GM12873 (cell line): ENCODE results near the gene BHLHE23.

Source experiments
- TF ChIP-seq, protein P1 (sequence below): IDR thresholded peaks from 2 replicates; pipeline ENCODE4 v1.5.1; 2012; ENCODE audit warnings: low read depth, mild to moderate bottlenecking, moderate library complexity, low read length, control low read depth; ENCODE audit not compliant: insufficient read depth; ENCODE audit errors: missing control alignments

The BHLHE23 gene

DNA sequence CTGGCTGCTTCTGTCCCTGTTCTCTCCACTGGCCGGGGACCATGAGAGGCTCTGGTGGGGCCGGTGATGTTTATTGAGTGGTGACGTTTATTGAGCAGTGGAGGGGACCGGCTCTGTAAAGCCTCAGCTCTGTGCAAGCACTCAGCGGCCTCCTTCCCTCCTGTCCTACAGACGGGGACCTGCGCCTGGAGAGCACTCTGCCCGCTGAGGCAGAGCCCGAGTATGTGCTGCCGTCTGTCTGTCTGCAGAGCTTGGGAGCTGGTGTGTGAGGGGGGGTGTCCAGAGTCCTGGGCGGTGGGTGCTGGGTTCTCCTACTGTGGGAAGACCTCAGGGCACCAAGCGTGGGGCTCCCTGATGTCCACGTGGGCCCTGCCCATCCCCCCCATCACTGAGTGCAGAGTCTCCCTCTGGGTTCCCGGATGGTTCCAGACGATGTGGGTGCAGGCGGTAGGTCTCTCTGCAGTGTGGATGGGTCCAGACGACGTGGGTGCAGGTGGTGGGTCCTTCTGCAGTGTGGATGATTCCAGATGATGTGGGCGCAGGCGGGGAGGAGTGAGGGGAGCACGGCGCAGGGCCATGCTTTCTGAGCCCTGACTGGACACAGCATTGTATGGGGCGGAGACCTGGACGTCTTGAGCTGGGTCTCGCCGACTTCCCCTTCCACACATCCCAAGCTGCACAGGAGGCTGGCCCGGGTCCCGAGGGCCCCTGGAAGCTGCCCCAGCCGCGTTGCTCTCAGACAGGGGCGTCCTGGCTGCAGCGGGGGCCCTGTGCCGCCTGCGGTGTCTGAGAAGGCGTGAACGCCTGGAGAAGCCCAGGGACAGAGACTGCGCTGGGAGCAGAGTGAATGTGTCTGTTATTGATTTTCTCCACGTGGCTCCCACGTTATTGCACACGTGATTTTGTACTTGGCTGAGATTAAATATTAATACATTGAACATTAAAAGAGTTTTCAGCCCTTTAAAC is 14.9 kb upstream of the BHLHE23 start:
- TF ChIP-seq, protein P1, sequence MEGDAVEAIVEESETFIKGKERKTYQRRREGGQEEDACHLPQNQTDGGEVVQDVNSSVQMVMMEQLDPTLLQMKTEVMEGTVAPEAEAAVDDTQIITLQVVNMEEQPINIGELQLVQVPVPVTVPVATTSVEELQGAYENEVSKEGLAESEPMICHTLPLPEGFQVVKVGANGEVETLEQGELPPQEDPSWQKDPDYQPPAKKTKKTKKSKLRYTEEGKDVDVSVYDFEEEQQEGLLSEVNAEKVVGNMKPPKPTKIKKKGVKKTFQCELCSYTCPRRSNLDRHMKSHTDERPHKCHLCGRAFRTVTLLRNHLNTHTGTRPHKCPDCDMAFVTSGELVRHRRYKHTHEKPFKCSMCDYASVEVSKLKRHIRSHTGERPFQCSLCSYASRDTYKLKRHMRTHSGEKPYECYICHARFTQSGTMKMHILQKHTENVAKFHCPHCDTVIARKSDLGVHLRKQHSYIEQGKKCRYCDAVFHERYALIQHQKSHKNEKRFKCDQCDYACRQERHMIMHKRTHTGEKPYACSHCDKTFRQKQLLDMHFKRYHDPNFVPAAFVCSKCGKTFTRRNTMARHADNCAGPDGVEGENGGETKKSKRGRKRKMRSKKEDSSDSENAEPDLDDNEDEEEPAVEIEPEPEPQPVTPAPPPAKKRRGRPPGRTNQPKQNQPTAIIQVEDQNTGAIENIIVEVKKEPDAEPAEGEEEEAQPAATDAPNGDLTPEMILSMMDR, result no peak

DNA sequence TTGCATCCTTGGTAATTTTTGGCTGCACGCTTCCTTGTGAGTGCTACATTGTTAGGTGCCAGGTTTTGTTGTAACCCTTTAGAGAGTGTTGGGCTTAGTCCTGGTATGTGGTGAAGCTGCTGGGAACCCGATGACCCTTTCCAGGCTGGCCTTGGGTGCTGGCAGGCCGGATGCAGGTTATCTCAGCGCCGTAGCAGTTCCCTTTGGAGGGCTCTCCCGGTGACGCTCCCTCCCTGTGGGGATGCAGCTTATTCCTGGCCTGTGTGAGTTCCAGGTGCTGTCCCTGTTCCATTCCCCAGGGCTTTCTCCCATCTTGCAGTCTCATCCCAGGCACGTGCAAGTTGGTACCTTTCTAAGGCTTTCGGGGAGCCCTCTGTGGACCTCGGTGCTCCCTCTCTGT is 13.9 kb upstream of the BHLHE23 start:
- TF ChIP-seq, protein P1, result no peak

DNA sequence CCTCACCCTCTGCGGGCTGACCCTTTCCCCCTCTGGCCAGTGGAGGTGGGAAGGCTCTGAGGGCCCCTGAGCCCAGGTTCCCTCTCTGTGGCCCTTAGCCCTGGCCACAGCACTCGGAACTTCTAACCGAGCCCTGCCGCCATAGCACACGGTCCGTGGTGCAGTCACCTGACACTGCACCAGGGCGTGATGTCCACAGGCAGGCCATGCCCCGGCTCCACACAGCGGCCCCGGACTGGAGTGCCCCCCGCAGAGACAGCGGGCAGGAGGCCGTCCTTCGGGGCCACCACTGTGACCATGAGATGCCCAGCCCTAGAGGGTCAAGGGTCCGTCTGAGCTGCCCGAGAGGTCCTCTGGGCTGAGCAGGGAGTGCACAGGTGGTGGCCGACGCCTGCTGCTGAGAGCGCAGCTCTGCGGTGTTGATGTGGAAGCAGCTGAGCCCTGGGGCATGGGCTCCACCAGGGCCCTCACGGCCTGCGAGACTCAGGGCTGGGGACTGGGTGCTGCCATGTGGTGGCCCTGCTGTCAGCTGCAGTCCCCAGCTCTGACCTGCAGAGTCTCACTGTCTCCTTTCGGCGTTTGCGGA is 11.2 kb upstream of the BHLHE23 start:
- TF ChIP-seq, protein P1, result no peak

DNA sequence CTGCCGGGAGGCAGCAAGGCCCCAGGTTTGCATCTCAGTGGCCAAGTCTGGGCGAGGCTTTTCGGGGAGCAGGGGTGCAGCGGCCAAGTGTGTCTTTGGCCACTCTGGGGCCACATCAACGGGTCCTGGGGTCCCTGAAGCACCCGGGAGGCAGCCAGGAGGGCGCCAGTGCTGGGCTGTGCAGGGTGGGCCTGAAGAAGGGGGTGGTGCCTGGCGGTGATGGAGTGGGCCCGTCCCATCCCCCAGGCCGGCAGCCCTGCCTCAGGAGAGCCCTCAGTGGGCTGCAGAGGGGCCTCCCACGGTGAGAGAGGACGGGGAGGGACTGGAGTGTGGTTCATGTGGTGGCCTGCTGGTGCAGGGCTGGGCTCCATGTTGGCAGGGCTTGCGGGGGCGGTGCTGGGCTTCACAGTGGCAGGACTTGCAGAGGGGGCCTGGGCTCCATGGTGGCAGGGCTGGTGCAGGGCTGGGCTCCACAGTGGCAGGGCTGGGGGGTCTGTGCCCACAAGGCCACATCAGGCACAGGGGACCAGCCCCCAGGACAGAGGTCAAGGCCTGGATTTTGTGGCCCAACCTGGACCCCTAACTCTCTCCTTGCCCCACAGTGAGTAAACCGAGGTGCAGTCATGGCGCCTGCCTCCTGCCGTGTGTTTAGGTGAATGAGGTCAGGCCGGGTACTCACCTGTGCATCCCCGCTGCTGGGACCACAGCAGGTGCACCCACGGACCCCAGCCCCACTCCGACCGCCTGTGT is 10.5 kb upstream of the BHLHE23 start:
- TF ChIP-seq, protein P1, result no peak

DNA sequence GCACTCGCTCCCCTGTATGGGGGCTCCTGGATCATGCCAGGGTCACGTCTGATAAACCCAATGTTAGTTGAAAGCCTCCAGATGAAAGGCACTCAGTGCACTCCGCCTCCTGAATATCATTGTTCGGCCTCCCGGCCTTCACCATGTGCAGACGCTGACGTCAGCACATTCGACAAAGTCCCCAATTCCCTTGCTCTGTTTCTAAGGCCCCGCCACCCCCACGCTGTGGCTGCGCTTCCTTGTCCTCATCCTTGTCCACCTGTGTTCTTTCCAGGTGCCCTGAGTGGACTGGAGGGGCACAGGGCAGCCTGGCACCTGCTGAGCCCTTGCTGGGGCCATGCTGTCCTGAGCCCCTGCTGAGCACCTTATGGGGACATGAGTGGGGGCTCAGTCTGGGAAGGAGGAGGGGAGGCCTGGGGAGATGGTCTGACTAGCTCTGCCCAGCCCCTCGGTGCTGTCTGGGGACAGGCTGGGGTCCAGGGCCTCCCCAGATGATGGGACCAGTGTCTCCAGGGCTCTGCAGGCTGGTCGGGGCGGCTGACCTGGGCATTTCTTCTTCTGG is 9.8 kb upstream of the BHLHE23 start:
- TF ChIP-seq, protein P1, result no peak

DNA sequence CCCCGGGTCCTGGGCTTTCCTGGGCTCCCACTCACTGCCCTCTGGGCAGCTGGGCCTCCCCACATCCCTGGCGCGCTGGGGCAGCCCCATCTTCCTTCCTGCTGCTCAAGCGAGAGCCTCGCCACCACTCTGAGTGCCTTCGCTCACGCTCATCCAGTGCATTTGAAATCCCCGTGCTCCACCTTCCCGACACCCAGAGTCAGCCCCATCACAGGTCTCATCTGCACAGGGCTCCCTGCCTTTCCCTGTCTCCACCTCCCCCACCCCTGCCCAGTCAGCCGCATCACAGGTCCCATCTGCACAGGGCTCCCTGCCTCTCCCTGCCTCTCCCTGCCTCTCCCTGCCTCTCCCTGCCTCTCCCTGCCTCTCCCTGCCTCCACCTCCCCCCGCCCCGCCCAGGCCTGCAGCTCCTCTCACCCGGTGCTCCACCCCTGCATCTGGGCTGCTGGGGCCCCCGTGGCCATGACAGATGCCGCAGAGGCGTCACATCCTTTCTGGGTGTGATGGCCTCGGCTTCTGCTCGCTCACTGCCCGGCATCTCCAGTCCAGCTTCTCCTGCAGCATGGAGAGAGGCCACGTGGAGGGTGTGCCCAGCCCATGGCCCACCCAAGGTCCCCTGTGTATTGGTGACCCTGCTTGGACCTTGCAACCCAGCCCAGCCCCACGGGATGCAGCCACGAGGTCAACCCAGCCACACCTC is 9.0 kb upstream of the BHLHE23 start:
- TF ChIP-seq, protein P1, result no peak
